ENCODE data around the gene SLC30A4.

DNA sequence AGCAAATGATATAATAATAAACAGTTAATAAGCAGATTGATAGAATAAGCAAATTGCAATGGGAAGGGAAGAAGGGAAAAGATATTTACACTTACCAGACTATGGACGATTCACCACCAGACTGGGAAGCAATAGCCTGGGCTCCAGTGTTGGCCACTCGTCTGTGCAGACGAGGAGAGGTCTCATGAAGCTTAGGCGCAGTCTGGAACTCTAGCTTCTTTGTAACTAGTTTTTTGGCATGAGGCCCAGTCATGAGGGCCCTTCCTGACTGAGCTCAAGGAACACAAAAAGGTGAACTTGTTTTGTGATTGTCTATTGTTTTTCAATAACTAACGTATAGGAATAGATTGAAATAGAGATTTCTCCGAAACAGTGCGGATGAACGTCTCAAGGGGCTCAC lies 80.9 kb downstream of the SLC30A4 start:
- TF ChIP-seq, protein P1, sequence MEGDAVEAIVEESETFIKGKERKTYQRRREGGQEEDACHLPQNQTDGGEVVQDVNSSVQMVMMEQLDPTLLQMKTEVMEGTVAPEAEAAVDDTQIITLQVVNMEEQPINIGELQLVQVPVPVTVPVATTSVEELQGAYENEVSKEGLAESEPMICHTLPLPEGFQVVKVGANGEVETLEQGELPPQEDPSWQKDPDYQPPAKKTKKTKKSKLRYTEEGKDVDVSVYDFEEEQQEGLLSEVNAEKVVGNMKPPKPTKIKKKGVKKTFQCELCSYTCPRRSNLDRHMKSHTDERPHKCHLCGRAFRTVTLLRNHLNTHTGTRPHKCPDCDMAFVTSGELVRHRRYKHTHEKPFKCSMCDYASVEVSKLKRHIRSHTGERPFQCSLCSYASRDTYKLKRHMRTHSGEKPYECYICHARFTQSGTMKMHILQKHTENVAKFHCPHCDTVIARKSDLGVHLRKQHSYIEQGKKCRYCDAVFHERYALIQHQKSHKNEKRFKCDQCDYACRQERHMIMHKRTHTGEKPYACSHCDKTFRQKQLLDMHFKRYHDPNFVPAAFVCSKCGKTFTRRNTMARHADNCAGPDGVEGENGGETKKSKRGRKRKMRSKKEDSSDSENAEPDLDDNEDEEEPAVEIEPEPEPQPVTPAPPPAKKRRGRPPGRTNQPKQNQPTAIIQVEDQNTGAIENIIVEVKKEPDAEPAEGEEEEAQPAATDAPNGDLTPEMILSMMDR (IDR thresholded peaks at IDR 0.05) = no peak
- no peak for TF ChIP-seq CHD2 (IDR thresholded peaks at IDR 0.05; ENCODE audit: low read length, partially characterized antibody)
- TF ChIP-seq, protein P2, sequence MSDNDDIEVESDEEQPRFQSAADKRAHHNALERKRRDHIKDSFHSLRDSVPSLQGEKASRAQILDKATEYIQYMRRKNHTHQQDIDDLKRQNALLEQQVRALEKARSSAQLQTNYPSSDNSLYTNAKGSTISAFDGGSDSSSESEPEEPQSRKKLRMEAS (IDR thresholded peaks at IDR 0.05; ENCODE audit: low read depth) = no peak
